ENCODE data around the gene TMEM109. TPM values are rescaled to one million over a fixed set of nuclear protein-coding genes. Genes with fewer than 3 reads are reported as not detected.

The TMEM109 gene
- polyA plus RNA-seq, 4 donors, result 88.8 to 116 (median 91.3) TPM

GRCh38 chr11:60924906-60925853 lies 11.2 kb downstream of the TMEM109 start:
- DNase-seq (ENCODE audit: low read depth in 4 of 4, low spot score in 3 of 4), result no peak

DNA sequence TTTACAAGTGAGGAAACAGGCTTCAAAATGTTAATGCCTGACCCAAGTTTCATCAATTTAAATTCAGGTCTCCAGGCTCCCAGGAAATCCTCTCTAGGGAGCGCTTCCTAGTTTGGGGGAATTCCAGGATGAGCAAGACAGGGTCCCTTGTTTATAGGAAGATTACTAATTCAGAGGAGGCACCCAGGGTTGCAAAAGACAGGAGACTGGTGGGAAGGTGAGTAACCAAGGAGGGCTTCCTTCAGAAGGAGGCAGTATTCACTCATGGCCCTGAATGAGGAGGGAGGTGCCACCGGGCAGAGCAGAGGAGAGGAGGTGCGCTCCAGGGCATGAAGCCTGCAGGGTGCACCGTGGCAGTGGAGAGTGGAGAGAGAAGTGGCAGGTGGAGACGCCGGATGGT lies 11.9 kb downstream of the TMEM109 start:
- no peak for DNase-seq (ENCODE audit: low read depth in 4 of 4, low spot score in 3 of 4)

DNA sequence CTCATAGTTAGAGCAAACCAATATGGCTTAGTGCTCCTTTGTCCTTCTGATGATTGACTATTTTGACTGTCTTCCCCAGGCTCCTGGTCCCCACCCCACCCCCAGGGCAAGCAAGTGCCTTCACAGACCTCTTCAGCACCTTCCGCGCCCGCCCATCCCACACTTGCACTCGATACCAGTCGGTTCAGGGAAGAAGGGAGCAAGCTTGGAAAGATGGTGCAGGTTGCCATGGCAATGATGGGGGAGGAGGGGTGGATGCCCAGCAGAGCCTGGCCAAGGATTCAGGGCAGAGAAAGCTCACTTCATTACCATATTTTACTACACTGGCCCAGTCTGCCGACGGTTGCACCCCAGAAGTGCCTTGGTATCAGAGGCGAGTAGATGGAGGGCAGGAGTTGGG lies 12.5 kb downstream of the TMEM109 start:
- DNase-seq (ENCODE audit: low read depth in 4 of 4, low spot score in 3 of 4), result no peak

DNA sequence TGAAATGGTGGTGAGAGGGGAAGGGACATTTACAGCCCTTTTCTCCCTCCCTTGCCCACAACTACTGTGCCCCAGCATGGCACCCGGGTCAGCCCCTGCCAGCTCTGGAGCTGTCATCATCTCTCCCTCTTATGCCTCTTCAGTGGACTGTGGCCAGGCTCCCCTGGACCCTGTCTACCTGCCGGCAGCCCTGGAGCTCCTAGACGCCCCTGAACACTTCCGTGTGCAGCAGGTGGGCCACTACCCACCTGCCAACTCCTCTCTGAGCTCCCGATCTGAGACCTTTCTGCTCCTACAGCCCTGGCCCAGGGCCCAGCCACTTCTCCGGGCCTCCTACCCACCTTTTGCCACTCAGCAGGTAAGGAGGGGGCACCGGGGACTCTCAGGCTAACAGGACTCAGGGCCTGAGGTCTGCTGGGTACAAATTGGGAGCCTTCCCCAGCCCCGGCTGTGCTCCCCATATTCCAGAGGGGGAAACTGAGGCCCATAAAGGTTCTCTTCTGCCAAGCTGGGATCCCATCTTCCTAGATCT lies 13.2 kb downstream of the TMEM109 start:
- DNase-seq (ENCODE audit: low read depth in 4 of 4, low spot score in 3 of 4), result no peak

GRCh38 chr11:60927600-60927999 lies 13.6 kb downstream of the TMEM109 start:
- no peak for DNase-seq (ENCODE audit: low read depth in 4 of 4, low spot score in 3 of 4)

DNA sequence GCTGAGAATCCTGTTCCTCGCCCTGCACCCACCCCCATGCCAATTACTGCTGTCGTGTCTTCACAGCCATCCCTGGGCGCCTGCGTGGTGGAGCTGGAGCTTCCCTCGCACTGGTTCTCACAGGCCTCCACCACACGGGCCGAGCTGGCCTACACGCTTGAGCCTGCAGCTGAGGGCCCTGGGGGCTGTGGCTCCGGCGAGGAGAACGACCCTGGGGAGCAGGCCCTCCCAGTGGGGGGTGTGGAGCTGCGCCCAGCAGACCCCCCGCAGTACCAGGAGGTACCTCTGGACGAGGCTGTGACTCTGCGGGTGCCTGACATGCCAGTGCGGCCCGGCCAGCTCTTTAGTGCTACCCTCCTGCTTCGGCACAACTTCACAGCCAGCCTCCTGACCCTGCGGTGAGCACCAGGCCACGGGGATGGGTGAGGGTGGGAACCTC lies 14.6 kb downstream of the TMEM109 start:
- no peak for DNase-seq (ENCODE audit: low read depth in 4 of 4, low spot score in 3 of 4)

GRCh38 chr11:60929764-60930163 lies 15.8 kb downstream of the TMEM109 start:
- DNase-seq (ENCODE audit: low read depth in 4 of 4, low spot score in 3 of 4), result no peak

- no peak for DNase-seq (ENCODE audit: low read depth in 4 of 4, low spot score in 3 of 4)
Observed at GRCh38 chr11:60930394-60930793, 16.4 kb downstream of the TMEM109 start.

GRCh38 chr11:60931917-60932316 lies 18.0 kb downstream of the TMEM109 start:
- no peak for DNase-seq (ENCODE audit: low read depth in 4 of 4, low spot score in 3 of 4)

DNA sequence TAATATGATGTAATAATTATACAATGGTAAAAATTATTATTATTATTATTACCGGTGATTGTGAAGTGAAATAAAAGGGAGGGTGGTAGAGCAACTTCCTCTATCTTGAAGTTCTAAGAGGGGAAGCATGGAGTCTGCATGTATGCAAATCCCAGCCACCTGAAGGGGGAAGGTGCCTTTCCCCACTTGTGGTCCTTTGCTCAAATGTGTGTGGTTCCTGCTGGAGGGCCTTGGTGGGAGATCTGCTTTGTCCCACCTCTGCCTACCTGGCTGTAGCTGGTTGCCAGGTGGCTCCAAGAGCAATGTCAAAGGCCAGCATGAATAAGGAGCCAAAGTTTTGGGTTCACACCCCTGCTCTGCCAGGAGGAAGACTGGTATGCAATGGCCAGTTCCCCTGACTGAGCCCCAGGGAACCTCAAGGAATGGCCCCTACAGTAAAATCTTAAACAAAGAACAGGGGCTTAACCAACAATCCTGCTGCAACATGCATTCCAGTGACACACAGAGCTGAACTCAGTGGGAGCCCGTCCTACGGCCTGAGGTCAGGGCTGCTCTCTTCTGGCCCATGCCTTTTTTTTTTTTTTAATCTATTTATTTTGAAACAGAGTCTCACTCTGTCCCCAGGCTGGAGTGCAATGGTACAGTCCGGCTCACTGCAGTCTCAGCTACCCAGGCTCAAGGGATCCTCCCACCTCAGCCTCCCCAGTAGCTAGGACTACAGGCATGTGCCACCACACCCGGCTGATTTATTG lies 18.8 kb downstream of the TMEM109 start:
- no peak for DNase-seq (ENCODE audit: low read depth in 4 of 4, low spot score in 3 of 4)

GRCh38 chr11:60933416-60934123 lies 19.6 kb downstream of the TMEM109 start:
- no peak for DNase-seq (ENCODE audit: low read depth in 4 of 4, low spot score in 3 of 4)

DNA sequence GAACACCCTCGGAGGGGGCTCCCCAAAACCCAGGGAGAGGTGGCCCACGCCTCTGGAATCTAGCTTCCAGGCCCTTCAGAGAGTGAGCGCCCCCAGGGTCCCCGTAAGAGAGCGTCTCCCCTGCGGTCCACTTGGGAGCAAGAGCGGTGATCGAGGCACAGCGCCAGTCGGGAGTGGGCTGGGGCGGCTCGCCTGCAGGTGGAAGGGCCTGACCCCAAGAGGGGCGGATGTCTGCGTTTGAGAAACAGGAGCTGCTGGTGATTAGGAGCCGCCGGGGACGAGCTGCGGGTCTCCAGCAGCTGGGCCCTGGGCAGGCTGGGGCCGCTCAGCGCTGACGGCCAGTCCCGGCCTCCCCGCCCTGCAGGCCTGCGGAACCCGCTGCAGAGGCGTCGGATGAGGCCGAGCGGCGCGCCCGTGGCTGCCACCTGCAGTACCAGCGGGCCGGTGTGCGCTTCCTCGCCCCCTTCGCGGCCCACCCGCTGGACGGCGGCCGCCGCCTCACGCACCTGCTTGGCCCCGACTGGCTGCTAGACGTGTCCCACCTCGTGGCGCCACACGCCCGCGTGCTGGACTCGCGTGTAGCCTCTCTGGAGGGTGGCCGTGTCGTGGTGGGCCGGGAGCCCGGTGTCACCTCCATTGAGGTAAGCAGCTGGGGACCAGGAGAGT lies 20.3 kb downstream of the TMEM109 start:
- DNase-seq (ENCODE audit: low read depth in 4 of 4, low spot score in 3 of 4), result no peak

- DNase-seq (ENCODE audit: low read depth in 4 of 4, low spot score in 3 of 4), result no peak
Observed at GRCh38 chr11:60934790-60935605, 21.0 kb downstream of the TMEM109 start.

GRCh38 chr11:60935676-60936442 lies 21.9 kb downstream of the TMEM109 start:
- no peak for DNase-seq (ENCODE audit: low read depth in 4 of 4, low spot score in 3 of 4)

DNA sequence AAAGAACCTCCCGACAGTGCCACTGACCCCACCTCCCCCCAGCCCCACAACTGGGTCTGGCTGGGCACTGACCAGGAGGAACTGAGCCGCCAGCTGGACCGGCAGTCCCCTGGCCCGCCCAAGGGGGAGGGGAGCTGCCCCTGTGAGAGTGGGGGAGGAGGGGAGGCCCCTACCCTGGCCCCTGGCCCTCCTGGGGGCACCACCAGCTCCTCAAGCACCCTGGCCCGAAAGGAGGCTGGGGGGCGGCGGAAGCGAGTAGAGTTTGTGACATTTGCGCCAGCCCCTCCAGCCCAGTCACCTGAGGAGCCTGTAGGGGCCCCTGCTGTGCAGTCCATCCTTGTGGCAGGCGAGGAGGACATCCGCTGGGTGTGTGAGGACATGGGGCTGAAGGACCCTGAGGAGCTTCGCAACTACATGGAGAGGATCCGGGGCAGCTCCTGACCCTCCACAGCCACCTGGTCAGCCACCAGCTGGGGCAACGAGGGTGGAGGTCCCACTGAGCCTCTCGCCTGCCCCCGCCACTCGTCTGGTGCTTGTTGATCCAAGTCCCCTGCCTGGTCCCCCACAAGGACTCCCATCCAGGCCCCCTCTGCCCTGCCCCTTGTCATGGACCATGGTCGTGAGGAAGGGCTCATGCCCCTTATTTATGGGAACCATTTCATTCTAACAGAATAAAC lies 22.6 kb downstream of the TMEM109 start:
- DNase-seq (ENCODE audit: low read depth in 4 of 4, low spot score in 3 of 4), result no peak

DNA sequence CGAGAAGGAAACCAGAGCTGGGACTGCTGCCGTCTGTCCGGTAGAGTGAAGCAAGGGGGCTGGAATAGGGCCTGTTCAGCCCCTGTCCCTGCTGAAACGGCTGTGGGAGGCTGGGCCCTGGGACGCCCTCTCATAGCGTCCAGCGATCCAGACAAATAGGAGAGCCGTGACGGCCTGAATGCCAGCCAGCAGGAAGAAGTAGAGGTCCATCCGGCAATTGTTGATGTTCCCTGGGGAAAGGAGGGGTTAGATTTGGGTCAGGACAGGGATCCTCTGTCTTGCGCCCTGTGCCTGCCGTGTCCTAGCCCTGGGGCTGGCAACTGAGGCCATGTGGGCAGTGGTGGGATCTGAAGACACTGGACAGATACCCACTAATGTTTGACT lies 23.2 kb downstream of the TMEM109 start:
- DNase-seq (ENCODE audit: low read depth in 4 of 4, low spot score in 3 of 4), result no peak

DNA sequence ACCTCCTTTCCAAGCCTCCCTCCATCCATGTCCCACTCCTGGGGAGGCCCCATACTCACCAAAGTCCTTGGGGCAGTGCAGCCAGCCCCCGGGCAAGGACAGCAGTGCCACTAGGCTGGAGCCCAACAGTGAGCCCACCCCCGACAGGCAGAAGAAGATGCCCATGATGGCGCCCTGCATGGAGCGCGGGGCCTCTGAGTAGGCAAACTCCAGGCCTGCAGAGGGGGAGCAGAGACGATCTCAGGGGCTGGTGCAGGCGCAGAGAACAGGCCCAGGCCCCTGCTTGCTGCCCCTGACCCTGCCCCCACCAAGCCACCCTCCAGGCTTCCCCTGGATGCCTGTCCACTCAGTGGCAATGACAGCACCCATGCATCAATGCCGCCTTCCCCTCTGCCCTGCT lies 23.9 kb downstream of the TMEM109 start:
- no peak for DNase-seq (ENCODE audit: low read depth in 4 of 4, low spot score in 3 of 4)

DNA sequence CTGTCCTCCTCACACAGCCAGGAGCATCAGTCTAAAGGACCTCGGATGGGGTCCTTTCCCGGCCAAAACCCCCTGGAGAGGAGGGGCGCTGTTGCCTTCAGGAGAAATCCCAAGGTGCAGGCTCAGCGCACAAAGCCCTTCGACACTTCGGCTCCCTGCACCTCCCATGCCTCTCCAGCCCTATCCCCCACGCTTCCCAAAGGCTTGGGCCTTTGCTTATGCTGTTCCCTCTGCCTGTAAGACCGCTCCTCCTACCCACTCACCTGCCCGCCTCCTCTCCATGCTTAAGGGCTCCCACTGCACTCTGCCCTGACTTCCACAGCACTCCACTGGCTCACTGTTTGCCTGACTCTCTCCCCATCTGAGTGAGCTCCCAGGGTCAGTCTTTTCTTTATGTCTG lies 24.5 kb downstream of the TMEM109 start:
- DNase-seq (ENCODE audit: low read depth in 4 of 4, low spot score in 3 of 4), result no peak
